H1 (cell line): Measurements from ENCODE around the gene GALNT17. TPM values are rescaled to one million over a fixed set of nuclear protein-coding genes. Genes with fewer than 3 reads are reported as not detected.

Experiments
- CTCF ChIA-PET: fragments of 300-600 bp; sonication (Branson Sonifier 250); formaldehyde crosslinking; loops from one replicate; lab custom pipeline; 2021; ENCODE audit not compliant: partially characterized antibody; lab: Charles Lee
- POLR2A ChIA-PET: fragments of 300-600 bp; sonication (Branson Sonifier 250); formaldehyde crosslinking; loops from one replicate; lab custom pipeline; 2021; ENCODE audit warnings: inconsistent platforms; ENCODE audit not compliant: partially characterized antibody; lab: Charles Lee
- DNase-seq, 2 experiments: peaks; one replicate each; pipeline versions ENCODE4 v3.0.0 to v3.0.0-alpha.2; 2010 to 2022; ENCODE audit warnings: low spot score in 2 of 2, low read depth in 1 of 2, mixed read lengths in 1 of 2
- FAIRE-seq: peaks from 2 replicates; lab custom pipeline; 2011; peaks lifted over from hg19 to GRCh38; lab: Jason Lieb, UNC
- H2AFZ ChIP-seq: 2 replicates; pipeline ENCODE4 v1.8.1; 2012; ENCODE audit warnings: low read length, inconsistent platforms
- H2AK5ac ChIP-seq: 2 replicates; pipeline ENCODE4 v1.6.1; 2013; ENCODE audit warnings: low read depth, low read length
- H2BK120ac ChIP-seq: replicated peaks from 2 replicates; pipeline ENCODE3; 2013; ENCODE audit warnings: low read depth, low read length, inconsistent platforms
- H2BK12ac ChIP-seq: 2 replicates; pipeline ENCODE4 v1.6.1; 2013; ENCODE audit warnings: low read depth, low read length
- H2BK15ac ChIP-seq: 2 replicates; pipeline ENCODE4 v1.6.1; 2013; ENCODE audit warnings: low read length
- H2BK20ac ChIP-seq: 2 replicates; pipeline ENCODE4 v1.6.1; 2013; ENCODE audit warnings: low read length
- H2BK5ac ChIP-seq: 2 replicates; pipeline ENCODE4 v1.6.1; 2013; ENCODE audit warnings: low read depth, low read length
- H3K14ac ChIP-seq: 2 replicates; pipeline ENCODE4 v1.6.1; 2013; ENCODE audit warnings: inconsistent platforms; ENCODE audit not compliant: insufficient read length
- H3K18ac ChIP-seq: 2 replicates; pipeline ENCODE4 v1.6.1; 2013; ENCODE audit warnings: low read length; ENCODE audit errors: extremely low read depth
- H3K23ac ChIP-seq: 2 replicates; pipeline ENCODE4 v1.6.1; 2013; ENCODE audit warnings: inconsistent platforms; ENCODE audit not compliant: insufficient read length
- H3K23me2 ChIP-seq: 2 replicates; pipeline ENCODE4 v1.6.1; 2013; ENCODE audit warnings: low read depth, low read length
- H3K27ac ChIP-seq: 2 replicates; pipeline ENCODE4 v1.6.1; 2011; ENCODE audit warnings: low read depth, low read length, inconsistent platforms
- H3K27me3 ChIP-seq, 4 experiments: replicated peaks in 1 of 4; 1 replicate in 1 of 4; 2 replicates in 3 of 4; pipeline versions ENCODE4 v1.6.1 to v1.8.1; 2011 to 2013; ENCODE audit warnings: low read length in 3 of 4, mild to moderate bottlenecking in 3 of 4, inconsistent platforms in 2 of 4, mixed read lengths in 2 of 4, moderate library complexity in 1 of 4; ENCODE audit not compliant: control insufficient read depth in 3 of 4, insufficient read depth in 3 of 4; ENCODE audit errors: extremely low read depth in 1 of 4
- H3K36me3 ChIP-seq, 4 experiments: 2 replicates each; pipeline versions ENCODE4 v1.6.1 to v1.8.1; 2011 to 2013; ENCODE audit warnings: mild to moderate bottlenecking in 4 of 4, low read length in 3 of 4, moderate library complexity in 2 of 4, control low read depth in 1 of 4, inconsistent platforms in 1 of 4; ENCODE audit not compliant: insufficient read depth in 4 of 4, control insufficient read depth in 2 of 4
- H3K4ac ChIP-seq: replicated peaks from 2 replicates; pipeline ENCODE3; 2013; ENCODE audit warnings: low read length, low read depth, mixed read lengths, inconsistent platforms; ENCODE audit not compliant: insufficient read length
- H3K4me1 ChIP-seq, 4 experiments: replicated peaks in 1 of 4; 1 replicate in 1 of 4; 2 replicates in 3 of 4; pipeline versions ENCODE4 v1.6.1 to v1.8.1; 2011 to 2013; ENCODE audit warnings: low read length in 3 of 4, inconsistent platforms in 2 of 4, mixed read lengths in 1 of 4; ENCODE audit not compliant: insufficient read depth in 4 of 4, control insufficient read depth in 3 of 4
- H3K4me2 ChIP-seq, 2 experiments: 2 replicates each; pipeline versions ENCODE4 v1.6.1 to v1.8.1; 2011 to 2013; ENCODE audit warnings: low read depth in 2 of 2, low read length in 2 of 2, control low read depth in 1 of 2, inconsistent platforms in 1 of 2, mild to moderate bottlenecking in 1 of 2; ENCODE audit not compliant: insufficient read depth in 1 of 2
- H3K4me3 ChIP-seq, 4 experiments: fragments of 200-600, 300-600 bp in 1 of 4; sonication (generic), shearing (Covaris generic), sonication (Bioruptor Twin) in 1 of 4; 2 replicates each; pipeline versions ENCODE4 v1.5.1 to v1.8.1; 2011 to 2016; ENCODE audit warnings: low read length in 4 of 4, low read depth in 3 of 4, control low read depth in 2 of 4, inconsistent platforms in 2 of 4, mild to moderate bottlenecking in 2 of 4, mixed read lengths in 1 of 4, moderate library complexity in 1 of 4; ENCODE audit not compliant: insufficient read depth in 2 of 4; ENCODE audit errors: extremely low read depth in 1 of 4
- H3K56ac ChIP-seq: replicated peaks from 2 replicates; pipeline ENCODE3; 2013; ENCODE audit warnings: low read depth, mild to moderate bottlenecking, mixed read lengths, low read length, inconsistent platforms; ENCODE audit not compliant: insufficient read length
- H3K79me1 ChIP-seq: 2 replicates; pipeline ENCODE4 v1.6.1; 2013; ENCODE audit warnings: low read depth, low read length, control low read depth
- H3K79me2 ChIP-seq, 2 experiments: 2 replicates each; pipeline versions ENCODE4 v1.6.1 to v1.8.1; 2012 to 2013; ENCODE audit warnings: low read length in 2 of 2, mild to moderate bottlenecking in 2 of 2, inconsistent platforms in 1 of 2; ENCODE audit not compliant: insufficient read depth in 2 of 2, control insufficient read depth in 1 of 2
- H3K9ac ChIP-seq, 4 experiments: replicated peaks in 1 of 4; 1 replicate in 1 of 4; 2 replicates in 3 of 4; pipeline versions ENCODE4 v1.6.1 to v1.8.1; 2011 to 2013; ENCODE audit warnings: low read depth in 3 of 4, low read length in 3 of 4, control low read depth in 2 of 4, mild to moderate bottlenecking in 2 of 4, moderate library complexity in 2 of 4, inconsistent platforms in 1 of 4; ENCODE audit errors: extremely low read depth in 1 of 4
- H3K9me3 ChIP-seq, 2 experiments: 2 replicates each; pipeline versions ENCODE4 v1.6.1 to v1.8.1; 2012 to 2013; ENCODE audit warnings: mild to moderate bottlenecking in 2 of 2, moderate library complexity in 2 of 2, control low read depth in 1 of 2, inconsistent platforms in 1 of 2, low read depth in 1 of 2, low read length in 1 of 2, mixed read lengths in 1 of 2; ENCODE audit not compliant: insufficient read depth in 2 of 2
- H4K20me1 ChIP-seq, 2 experiments: replicated peaks in 1 of 2; 2 replicates each; pipeline versions ENCODE3 to v1.8.1; 2011 to 2013; ENCODE audit warnings: inconsistent platforms in 2 of 2, low read length in 2 of 2, mild to moderate bottlenecking in 1 of 2; ENCODE audit not compliant: insufficient read depth in 2 of 2, control insufficient read depth in 1 of 2
- H4K5ac ChIP-seq: 2 replicates; pipeline ENCODE4 v1.6.1; 2013; ENCODE audit warnings: low read length, low read depth, mixed read lengths, inconsistent platforms; ENCODE audit not compliant: insufficient read length
- H4K8ac ChIP-seq: 2 replicates; pipeline ENCODE4 v1.8.0; 2013; ENCODE audit warnings: mild to moderate bottlenecking, moderate library complexity, low read length, inconsistent platforms; ENCODE audit not compliant: insufficient read depth; ENCODE audit errors: extremely low read depth
- H4K91ac ChIP-seq: replicated peaks from 2 replicates; pipeline ENCODE3; 2013; ENCODE audit warnings: low read length, mixed read lengths, inconsistent platforms; ENCODE audit not compliant: insufficient read length
- BRCA1 ChIP-seq: IDR thresholded peaks from 2 replicates; pipeline ENCODE4 v1.6.1; 2012; ENCODE audit warnings: low read depth, low read length, improper control_type of control experiment
- CEBPB ChIP-seq: IDR thresholded peaks from 2 replicates; pipeline ENCODE4 v1.6.1; 2012; ENCODE audit warnings: low read depth, low read length
- PHF8 ChIP-seq: fragments of 200-600 bp; sonication (generic); conservative IDR thresholded peaks from 2 replicates; pipeline ENCODE4 v1.7.1; 2012; ENCODE audit warnings: low read depth, mild to moderate bottlenecking, inconsistent platforms, low read length, moderate library complexity
- SUZ12 ChIP-seq: fragments of 200-600 bp; sonication (generic); IDR thresholded peaks from 2 replicates; pipeline ENCODE4 v1.6.1; 2012; ENCODE audit warnings: mild to moderate bottlenecking, inconsistent platforms, low read length, moderate library complexity, mixed read lengths
- WGBS, 2 experiments: shearing (Covaris generic) in 1 of 2; methylation state at CpG; one replicate each; pipeline versions ENCODE4 v1.1.6 to v1.1.7; 2013 to 2015; ENCODE audit warnings: low lambda C conversion rate in 2 of 2, mixed read lengths in 2 of 2, inconsistent platforms in 1 of 2, low coverage in 1 of 2, missing lambda C conversion rate in 1 of 2; ENCODE audit not compliant: insufficient replicate concordance in 2 of 2, insufficient coverage in 1 of 2, insufficient read length in 1 of 2; ENCODE audit errors: extremely low coverage in 1 of 2, missing lambda C conversion rate in 1 of 2; 5-methylcytosine and 5-hydroxymethylcytosine counted together
- polyA plus RNA-seq, 7 experiments: library from polyadenylated mRNA; depleted of rRNA in 3 of 7; stranded (reverse) in 5 of 7; unstranded in 2 of 7; fragments of >200 nt in 5 of 7; fragments of 200-250 nt in 2 of 7; gene quantifications; 1 replicate in 5 of 7; 2 replicates in 1 of 7; 4 replicates in 1 of 7; pipeline versions ENCODE4 v1.2.1 to v1.2.3, GENCODE V29; 2011 to 2013; ENCODE audit warnings: missing spikeins in 2 of 7, mixed read lengths in 2 of 7
- total RNA-seq: library from RNA; stranded (reverse); fragmentation: NEBNext Ultra II Directional; extraction: Animal tissue kit (Norgen Biotek cat#: 25700); gene quantifications from 2 replicates; pipeline ENCODE4 v1.2.1, GENCODE V29; 2021

GALNT17 gene
- total and polyA plus RNA-seq, 2 of the 8 experiments (the other 6 are each of a cell fraction or from before 2014, with no cell fraction given): 37.7 to 47.0 TPM

- H3K79me2 ChIP-seq: peaks cover 3 to 85% of the 10 kb centered on the region in 2 experiments; a peak in 3 of 4 replicates
- H3K4ac ChIP-seq: no peak overlapping the region
- H4K20me1 ChIP-seq: peaks cover 0 to 8% of the 10 kb centered on the region in 2 experiments
- no peak overlapping the region for H2BK15ac ChIP-seq
- H3K9ac ChIP-seq: no peak overlapping the region
- H3K4me3 ChIP-seq: no peak overlapping the region
- H3K18ac ChIP-seq: no peak overlapping the region; the same call in 1 of the 2 replicates
- no peak overlapping the region for H3K56ac ChIP-seq
- H3K79me1 ChIP-seq: peaks cover 3% of the 10 kb centered on the region
- peaks cover 0 to 2% (median 0%) of the 10 kb centered on the region in 4 experiments; a peak in 1 of 7 replicates for H3K27me3 ChIP-seq
- H3K36me3 ChIP-seq: no peaks in the 10 kb centered on the region
- whole genome bisulfite sequencing, 2 experiments: 81% methylated on average over 6 of the region's 6 CpGs; no CpG with 5 or more reads in 1 of the 2 experiments
- H2BK5ac ChIP-seq: no peak overlapping the region
- no peak overlapping the region for H3K4me2 ChIP-seq
- H4K91ac ChIP-seq: no peak overlapping the region
- H2BK12ac ChIP-seq: no peak overlapping the region
- DNase-seq (no peak), FAIRE-seq (no peak)
- no peak overlapping the region for H3K27ac ChIP-seq
- no peak for TF ChIP-seq CEBPB
- no peak for TF ChIP-seq SUZ12
- TF ChIP-seq PHF8: no peak
- no peak for TF ChIP-seq BRCA1
- CTCF ChIA-PET: no interaction called here
- H2AK5ac ChIP-seq: no peak overlapping the region
- H2BK120ac ChIP-seq: no peak overlapping the region
- H4K5ac ChIP-seq: no peak overlapping the region
- H3K14ac ChIP-seq: no peak overlapping the region
- no peak overlapping the region for H2BK20ac ChIP-seq
- H3K23me2 ChIP-seq: peaks cover 5% of the 10 kb centered on the region; the same call in 1 of the 2 replicates
- no peaks in the 10 kb centered on the region for H3K9me3 ChIP-seq
- H3K4me1 ChIP-seq: peaks cover 0 to 4% (median 0%) of the 10 kb centered on the region in 4 experiments; a peak in 1 of 7 replicates
- POLR2A ChIA-PET: no interaction called here
- no peak overlapping the region for H2AFZ ChIP-seq
- H4K8ac ChIP-seq: no peak overlapping the region
- H3K23ac ChIP-seq: no peak overlapping the region
Measured at GRCh38 chr7:71198391-71198790, 66.4 kb downstream of the GALNT17 start.
